HG02798 (cell line): Measurements from ENCODE around the gene SLC25A21.
"Not testable (repeated sequence)": the region's sequence is repeated elsewhere in the genome, so short reads cannot be mapped to it uniquely, and the experiment has no call there.

Source experiments
- ATAC-seq: cut with Tn5 transposase; IDR thresholded peaks from one replicate; pipeline ENCODE4 v1.9.1; 2021; ENCODE audit warnings: mild to moderate bottlenecking; ENCODE audit not compliant: unreplicated experiment, poor library complexity

SLC25A21 gene

GRCh38 chr14:37093364-37093763 lies 79.0 kb downstream of the SLC25A21 start:
- no peak for ATAC-seq

GRCh38 chr14:37091651-37092050 lies 80.8 kb downstream of the SLC25A21 start:
- no peak for ATAC-seq

- no peak for ATAC-seq
These were observed 82.4 kb downstream of the SLC25A21 start for GRCh38 chr14:37090026-37090425.

DNA sequence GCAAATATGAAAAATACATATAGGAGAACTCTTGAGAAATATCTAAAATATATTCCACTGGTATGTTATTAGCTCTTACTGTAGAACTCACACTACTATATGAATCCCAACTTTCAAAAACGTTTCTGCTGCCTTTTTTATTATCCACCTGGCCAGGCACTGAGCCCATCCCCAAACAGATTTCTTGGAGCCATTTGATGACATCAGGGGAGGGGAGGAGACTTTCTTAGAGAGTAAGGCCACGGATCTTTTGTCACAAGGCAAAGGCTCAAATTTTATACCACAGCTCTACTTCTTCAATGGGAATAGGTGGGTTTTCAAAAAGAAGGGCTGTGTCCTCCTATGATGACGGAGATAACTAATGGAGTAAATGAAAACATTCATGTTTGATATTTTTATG lies 83.0 kb downstream of the SLC25A21 start:
- no peak for ATAC-seq

DNA sequence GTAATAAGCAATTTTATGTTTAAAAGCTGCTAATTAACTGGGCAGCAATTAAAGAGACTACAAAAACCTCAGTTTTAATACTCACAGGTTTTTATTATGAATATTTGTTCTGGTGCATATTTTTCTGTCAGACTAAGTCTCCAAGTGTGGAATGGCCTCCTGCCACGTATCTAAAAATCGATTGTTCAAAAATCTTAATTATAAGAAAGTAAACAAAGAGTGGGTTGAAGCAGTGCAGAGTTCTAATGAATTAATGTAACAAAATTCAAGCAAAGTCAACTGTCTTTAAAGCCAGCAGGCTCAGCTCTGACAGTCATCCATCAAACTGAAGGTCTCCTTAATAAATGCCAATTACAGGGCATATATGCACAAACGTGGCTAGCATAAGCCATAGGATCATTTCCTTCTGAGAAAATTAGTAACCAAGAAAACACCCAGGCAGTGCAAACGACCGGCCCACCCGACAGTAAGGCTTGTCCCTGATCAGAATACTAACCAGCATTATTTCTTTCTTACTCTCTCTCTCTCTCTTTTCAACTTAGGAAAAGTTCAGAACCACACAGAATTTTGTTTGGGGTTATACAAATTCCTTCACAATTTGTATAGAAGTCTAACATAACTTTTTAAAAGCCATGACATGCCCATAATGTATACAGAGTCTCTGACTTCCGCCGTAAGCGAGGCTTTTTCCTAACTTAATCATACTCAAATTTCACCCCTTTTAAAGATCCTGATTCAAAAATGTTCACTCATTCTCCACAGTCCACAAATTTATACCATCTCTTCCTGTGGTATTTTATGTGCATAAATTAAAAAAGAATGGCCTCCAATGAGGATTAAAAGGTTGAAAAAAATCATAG lies 83.8 kb downstream of the SLC25A21 start:
- ATAC-seq: no peak

- ATAC-seq: no peak
These were observed 84.9 kb downstream of the SLC25A21 start for GRCh38 chr14:37087520-37087919.

DNA sequence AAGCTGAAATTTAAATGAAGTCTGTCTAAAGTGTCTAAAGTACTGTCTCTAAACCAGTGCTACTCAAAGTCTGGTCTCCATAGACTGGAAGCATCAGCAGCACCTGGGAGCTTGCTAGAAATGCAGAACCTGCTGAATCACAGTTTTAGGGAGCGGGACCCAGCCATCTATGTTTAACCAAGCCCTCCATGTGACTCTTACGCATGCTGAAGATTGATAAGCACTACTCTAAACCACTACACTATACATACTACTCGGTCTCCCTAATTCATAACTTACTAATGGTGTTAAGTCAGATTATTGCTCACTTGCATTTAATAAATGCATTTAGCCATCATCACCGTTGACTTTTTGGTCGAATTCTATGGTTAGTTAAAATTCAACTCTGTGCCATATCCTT lies 88.8 kb downstream of the SLC25A21 start:
- ATAC-seq: no peak

DNA sequence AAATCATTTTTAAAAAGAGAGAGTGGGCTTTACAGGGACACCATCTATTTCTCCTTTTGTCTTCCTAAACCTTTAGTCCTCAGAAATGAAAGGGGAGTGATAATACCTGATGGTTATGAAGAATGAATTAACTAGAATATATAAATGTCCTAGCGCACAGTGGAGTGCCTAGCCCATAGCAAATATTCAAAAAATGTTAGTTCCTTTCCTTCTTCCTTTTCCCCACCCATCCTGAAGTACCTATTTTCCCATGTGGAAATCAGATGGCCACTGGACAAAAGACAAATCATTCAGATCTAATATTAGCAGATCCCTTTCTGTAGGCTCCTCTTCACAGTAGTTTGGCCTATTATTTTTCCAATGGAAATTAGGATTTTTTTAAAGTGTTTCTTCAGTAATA lies 90.0 kb downstream of the SLC25A21 start:
- ATAC-seq: no peak

- ATAC-seq: no peak
These were observed 90.5 kb downstream of the SLC25A21 start for GRCh38 chr14:37081856-37082255.

DNA sequence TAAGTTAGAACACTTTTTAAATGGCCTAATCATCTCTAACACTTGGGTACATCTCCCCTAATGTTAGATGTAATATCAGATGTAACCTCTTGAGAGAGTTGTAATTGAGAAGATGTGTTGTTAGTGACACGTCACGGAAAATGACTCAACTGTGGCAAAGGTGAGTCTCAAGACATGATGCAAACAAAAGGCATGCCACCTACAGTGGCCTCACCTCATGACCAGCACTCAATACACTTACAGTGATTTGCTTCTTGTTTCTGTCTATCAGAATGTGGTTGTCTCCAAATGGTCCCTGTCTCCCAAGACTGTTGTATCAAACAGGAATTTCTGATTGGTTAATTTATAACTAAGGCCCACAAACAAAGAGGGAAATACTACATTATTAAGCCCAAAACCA lies 91.2 kb downstream of the SLC25A21 start:
- no peak for ATAC-seq

GRCh38 chr14:37078131-37078530 lies 94.3 kb downstream of the SLC25A21 start:
- ATAC-seq: no peak

DNA sequence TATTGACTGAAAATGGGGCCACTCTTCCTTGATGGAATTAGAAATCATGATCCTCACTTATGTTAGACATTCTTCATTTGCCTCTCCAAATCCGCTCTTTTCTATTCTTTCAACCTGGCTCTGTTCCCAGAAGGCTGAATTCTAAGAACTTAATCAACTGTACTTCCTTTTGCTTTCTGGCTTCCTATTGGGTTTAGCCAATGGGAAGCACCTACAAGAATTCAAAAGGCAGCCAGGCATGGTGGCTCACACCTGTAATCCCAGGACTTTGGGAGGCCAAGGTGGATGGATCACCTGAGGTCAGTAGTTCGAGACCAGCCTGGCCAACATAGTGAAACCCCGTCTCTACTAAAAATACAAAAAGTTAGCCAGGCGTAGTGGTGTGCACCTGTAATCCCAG lies 98.1 kb downstream of the SLC25A21 start:
- ATAC-seq: not testable (repeated sequence)

GRCh38 chr14:37063467-37064240 lies 108.8 kb downstream of the SLC25A21 start:
- ATAC-seq: no peak

GRCh38 chr14:37062191-37062803 lies 110.1 kb downstream of the SLC25A21 start:
- no peak for ATAC-seq

- ATAC-seq: no peak
These were observed 110.7 kb downstream of the SLC25A21 start for GRCh38 chr14:37061697-37062096.

GRCh38 chr14:37060496-37061260 lies 111.7 kb downstream of the SLC25A21 start:
- ATAC-seq: no peak

DNA sequence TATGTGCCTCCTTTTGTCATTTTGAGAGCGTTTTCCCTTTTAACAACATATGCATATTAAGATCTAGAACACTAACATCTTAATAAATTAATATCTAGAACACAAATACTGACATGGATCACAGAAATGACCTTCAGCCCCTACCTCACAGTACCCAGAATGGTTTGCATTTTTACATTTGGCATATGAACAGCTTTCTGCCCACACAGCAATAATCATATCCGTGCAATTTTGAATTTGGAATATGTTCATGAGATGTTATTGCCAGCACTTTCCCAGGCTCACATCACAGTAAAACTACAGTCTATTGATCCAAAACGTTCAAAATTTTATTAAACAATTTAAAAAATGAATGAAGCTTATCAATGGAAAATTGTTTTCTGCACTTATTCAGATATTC lies 114.6 kb downstream of the SLC25A21 start:
- ATAC-seq: no peak

DNA sequence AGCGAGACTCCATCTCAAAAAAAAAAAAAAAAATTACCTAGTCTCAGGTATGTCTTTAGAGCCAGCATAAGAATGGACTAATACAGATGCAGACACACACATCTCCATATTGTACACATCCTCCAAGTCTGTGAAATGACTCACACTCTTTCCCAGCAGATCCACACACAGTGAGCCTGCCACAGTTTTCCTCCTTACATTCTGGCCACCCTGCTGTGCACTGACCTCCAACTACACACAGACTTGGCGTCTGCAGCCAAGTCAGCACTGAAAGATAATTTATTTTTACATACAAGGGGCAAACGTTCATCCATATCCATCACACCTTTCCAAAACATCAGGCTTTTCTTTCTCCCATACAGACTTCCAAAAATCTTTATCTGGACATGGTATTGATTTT lies 115.9 kb downstream of the SLC25A21 start:
- ATAC-seq: no peak

DNA sequence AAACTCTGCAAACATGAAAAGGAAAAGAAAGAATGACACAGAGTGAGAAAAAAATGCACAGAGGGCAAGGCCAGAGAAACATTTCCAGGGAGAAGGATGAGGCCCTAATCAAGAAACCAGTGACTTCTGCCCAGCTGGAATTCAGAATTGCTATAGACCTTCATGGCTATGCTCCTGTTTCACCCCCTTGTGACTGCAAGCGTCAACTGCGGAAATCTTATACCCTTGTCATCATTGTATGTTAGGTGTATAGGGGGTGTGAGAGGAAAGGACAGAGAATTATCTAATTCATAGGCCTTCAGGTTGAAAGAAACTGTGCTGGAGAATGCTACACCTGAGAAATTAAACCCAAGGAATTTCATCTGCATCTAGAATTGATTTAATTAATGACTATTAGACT lies 117.5 kb downstream of the SLC25A21 start:
- ATAC-seq: no peak

- ATAC-seq: no peak
These were observed 118.3 kb downstream of the SLC25A21 start for GRCh38 chr14:37054144-37054543.
